GM11168 (cell line): ENCODE results near the gene SDHAF3.
"Not testable (repeated sequence)": the region's sequence is repeated elsewhere in the genome, so short reads cannot be mapped to it uniquely, and the experiment has no call there.

Experiments used
- in situ Hi-C: fragments of 300-500 bp; cut with MboI; formaldehyde crosslinking; loops from one replicate; pipeline ENCODE4 v1.12.0; 2022; ENCODE audit warnings: low sequenced_read_pairs; ENCODE audit not compliant: unreplicated experiment

SDHAF3 gene

GRCh38 chr7:97120713-97121457, 3.4 kb downstream of the SDHAF3 start:
- in situ Hi-C loops, result no loop called here

GRCh38 chr7:97123115-97123514, 5.6 kb downstream of the SDHAF3 start:
- in situ Hi-C loops, result not testable (repeated sequence)

DNA sequence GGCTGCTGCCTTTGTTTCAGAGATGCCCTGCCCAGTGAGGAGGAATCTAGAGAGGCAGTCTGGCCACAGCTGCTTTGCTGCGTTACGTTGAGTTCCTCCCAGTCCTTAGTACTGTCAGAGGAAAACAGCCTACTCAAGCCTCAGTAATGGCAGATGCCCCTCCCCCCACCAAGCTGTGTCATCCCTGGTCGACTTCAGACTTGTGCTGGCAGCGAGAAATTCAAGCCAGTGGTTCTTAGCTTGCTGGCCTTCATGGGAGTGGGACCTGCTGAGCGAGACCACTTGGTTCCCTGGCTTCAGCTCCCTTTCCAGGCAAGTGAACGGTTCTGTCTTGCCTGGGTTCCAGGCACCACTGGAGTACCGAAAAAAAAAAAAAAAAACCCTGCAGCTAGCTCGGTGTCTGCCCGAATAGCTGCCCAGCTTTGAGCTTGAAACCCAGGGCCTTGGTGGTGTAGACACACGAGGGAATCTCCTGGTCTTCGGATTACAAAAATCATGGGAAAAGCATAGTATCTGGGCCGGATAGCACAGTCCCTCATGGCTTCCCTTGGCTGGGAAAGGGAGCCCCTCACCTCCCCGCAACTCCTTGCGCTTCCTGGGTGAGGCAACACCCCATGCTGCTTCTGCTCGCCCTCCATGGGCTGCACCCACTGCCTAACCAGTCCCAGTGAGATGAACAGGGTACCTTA, 9.1 kb downstream of the SDHAF3 start:
- in situ Hi-C loops, result no loop called here

GRCh38 chr7:97128736-97129135, 11.2 kb downstream of the SDHAF3 start:
- in situ Hi-C loops, result no loop called here

DNA sequence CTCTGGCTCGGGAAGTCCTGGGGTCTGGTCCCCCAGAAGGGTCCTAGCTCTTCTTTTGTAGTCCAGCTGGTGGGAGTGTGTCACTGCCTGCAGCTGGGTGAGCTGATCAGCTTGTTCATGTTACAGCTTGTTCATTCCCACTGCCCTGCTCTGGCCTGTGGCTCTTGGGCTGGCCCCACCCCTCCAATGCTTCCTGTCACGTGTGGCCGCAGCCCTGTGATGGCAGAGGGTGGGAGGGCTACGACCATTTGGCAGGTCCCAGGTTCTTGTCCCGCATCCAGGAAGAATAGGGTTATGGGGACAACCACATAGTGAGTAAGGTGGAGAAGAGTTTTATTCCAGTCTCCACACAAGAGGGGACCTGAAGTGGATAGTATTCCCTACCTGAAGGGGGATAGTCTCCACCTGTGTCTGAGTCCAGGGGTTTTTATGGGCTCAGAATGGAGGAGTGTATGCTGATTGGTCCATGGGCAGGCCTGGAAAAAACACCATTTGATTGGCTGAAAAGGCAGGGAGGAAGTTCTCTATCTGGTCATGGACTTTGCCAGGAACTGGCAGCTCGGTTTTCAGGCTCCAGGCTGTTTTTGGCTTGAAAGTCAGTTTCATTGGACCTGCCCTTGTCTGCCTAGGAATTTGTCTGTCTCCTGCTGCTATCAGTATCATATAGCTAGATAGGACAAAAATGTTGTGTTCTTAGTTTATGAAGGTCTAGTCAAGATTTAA, 13.1 kb downstream of the SDHAF3 start:
- in situ Hi-C loops, result no loop called here

DNA sequence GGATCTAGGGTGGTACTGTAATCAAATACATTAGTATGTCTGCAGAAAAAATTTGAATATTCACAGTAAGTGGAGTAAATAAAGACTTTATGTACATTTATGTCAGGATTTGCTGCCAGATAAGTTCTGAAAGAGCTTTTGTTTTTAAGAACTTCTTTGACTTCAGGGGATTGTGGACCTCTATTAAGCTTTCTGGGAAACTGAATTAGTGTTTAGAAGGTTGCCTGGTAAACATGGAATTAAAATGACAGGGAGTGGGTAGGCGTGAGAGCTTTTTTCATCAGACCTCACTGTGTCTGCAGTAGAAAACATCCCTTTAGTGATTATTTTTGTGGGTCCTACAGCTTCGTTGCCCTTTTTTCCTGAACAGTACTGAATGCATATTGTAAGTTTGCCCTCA, 15.7 kb downstream of the SDHAF3 start:
- in situ Hi-C loops, result no loop called here

DNA sequence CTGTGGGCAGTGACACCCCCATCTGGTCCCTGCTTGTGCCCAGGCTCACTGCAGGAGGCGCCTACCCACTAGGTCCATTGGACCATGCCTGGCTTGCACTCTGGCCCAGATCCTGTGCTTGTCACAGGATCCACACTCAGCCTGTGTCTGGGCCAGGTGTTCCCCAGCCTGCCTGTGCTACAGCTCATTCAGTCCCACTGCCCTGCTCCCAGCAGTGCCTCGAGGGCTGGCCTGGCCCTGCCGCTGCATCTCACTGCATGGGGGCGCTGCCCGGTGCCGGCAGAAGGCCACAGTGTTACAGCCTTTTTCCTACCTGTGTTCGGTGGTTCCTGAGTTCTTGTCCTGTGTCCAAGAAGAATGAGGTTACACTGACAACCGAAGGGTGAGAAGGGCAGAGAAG, 21.3 kb downstream of the SDHAF3 start:
- in situ Hi-C loops, result no loop called here

- in situ Hi-C loops, result no loop called here
These were observed 27.6 kb downstream of the SDHAF3 start for GRCh38 chr7:97145068-97145467.

DNA sequence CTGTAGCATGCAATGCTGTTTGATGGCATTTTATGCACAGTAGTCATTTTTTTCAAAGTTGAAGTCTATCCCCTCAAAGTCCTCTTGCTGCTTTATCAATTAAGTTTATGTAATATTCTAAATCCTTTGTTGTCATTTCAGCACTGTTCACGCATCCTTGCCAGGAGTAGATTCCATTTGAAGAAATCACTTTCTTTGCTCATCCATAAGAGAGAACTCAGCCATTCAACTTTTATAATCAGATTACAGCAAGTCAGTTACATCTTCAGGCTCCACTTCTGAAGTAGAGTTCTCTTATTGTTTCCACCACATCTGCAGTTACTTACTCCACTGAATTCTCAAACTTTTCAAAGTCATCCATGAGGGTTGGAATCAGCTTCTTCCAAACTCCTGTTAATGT, 32.3 kb downstream of the SDHAF3 start:
- in situ Hi-C loops, result no loop called here

GRCh38 chr7:97155897-97156418, 38.5 kb downstream of the SDHAF3 start:
- in situ Hi-C loops, result no loop called here

DNA sequence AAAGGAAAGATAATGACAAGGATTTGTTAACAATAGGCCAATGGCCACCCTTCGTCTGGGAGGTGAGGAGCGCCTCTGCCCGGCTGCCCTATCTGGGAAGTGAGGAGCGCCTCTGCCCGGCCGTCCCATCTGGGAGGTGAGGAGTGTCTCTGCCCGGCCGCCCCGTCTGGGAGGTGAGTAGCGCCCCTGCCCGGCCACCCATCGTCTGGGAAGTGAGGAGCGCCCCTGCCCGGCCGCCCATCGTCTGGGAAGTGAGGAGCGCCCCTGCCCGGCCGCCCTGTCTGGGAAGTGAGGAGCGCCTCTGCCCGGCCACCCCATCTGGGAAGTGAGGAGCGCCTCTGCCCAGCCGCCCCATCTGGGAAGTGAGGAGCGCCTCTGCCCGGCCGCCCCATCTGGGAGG, 42.5 kb downstream of the SDHAF3 start:
- in situ Hi-C loops, result not testable (repeated sequence)

DNA sequence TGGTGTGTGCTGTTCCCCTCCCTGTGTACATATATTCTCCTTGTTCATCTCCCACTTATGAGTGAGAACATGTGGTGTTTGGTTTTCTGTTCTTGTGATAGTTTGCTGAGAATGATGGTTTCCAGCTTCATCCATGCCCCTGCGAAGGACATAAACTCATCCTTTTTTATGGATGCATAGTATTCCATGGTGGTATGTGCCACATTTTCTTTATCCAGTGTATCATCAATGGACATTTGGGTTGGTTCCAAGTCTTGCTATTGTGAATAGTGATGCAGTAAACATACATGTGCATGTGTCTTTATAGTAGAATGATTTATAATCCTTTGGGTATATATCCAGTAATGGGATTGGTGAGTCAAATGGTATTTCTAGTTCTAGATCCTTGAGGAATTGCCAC, 44.1 kb downstream of the SDHAF3 start:
- in situ Hi-C loops, result not testable (repeated sequence)

- in situ Hi-C loops, result no loop called here
These were observed 48.8 kb downstream of the SDHAF3 start for GRCh38 chr7:97166308-97166707.

- in situ Hi-C loops, result no loop called here
These were observed 49.7 kb downstream of the SDHAF3 start for GRCh38 chr7:97167176-97167575.

GRCh38 chr7:97167749-97168148, 50.3 kb downstream of the SDHAF3 start:
- in situ Hi-C loops, result no loop called here

DNA sequence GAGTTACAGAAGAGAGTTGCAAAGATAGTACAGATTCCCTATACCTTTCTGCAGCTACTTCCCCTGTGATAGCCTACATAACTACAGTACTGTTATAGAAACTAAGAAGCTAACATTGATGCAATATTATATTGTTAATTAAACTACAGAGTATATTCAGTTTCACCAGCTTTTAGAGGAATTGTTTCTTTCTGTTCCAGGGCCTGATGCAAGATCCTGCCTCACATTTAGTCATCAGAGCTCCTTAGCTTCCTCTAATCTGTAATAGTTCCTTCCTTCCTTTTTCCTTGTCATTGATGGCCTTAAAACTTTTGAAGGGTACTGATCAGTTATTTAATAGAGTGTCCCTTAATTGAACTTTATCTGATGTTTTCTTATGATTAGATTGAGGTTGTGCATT, 56.8 kb downstream of the SDHAF3 start:
- in situ Hi-C loops, result no loop called here

DNA sequence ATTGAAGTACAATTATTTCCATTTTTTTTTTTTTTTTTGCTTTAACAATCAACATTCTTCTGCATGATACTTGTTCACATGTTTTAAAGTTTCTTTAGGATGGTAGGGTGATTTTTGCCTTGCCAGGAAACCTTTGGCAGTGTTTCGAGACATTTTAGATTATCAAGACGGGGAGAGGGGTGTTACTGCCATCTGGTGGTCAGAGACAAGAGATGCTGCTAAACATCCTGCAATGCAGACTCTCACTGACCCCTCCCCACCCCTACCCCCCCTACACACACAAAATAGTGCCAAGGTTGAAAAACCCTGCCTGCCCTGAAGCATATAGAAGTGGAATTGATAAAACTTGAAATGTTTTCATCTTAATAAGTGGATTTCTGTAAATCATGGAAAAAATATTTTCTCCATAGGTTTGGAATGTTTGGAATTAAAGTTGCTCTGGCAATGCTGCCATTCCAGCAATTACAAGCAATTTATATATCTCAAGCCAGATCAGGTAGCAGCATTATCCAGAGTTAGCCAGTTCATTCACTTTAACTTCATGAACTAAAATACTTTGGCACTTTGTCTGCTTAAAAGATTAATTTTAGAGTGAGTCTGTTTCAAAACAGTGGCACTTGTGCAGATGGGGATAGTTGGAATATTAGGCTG, 62.1 kb downstream of the SDHAF3 start:
- in situ Hi-C loops, result loop anchor here (5.0 kb wide), 1 partner anchor 77 kb away; no protein-coding TSS in a partner anchor

- in situ Hi-C loops, result no loop called here
These were observed 69.6 kb downstream of the SDHAF3 start for GRCh38 chr7:97187067-97187466.

DNA sequence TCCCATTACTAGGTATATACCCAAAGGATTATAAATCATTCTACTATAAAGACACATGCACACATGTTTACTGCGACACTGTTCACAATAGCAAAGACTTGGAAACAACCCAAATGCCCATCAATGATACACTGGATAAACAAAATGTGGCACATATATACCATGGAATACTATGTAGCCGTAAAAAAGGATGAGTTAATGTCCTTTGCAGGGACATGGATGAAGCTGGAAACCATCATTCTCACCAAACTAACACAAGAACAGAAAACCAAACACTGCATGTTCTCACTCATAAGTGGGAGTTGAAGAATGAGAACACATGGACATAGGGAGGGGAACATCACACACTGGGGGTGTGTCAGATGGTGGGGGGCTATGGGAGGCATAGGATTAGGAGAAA, 78.7 kb downstream of the SDHAF3 start:
- in situ Hi-C loops, result not testable (repeated sequence)

DNA sequence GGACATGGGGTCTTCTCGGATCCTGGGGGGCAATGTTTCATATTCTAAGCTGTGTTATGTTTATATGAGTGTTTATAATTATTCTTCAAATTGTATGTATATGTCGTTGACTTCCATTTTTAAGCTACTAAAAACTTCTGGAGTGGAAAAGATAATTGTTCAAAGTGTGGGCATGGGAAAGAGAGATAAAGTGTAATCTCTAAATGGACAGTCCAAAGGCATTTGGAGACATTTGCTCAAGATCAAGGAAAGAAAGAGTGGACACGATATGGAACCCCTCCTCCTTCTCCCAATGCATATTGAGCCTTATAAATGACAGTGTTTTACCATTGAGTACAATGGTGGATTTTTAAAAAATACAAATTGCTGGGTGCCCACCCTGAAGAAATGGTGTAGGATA, 81.1 kb downstream of the SDHAF3 start:
- in situ Hi-C loops, result no loop called here
